Measurements from ENCODE around the gene MRPL20. TPM values are rescaled to one million over a fixed set of nuclear protein-coding genes. Genes with fewer than 3 reads are reported as not detected.
A peak's percentile ranks its signal among the peaks of the same experiment; 100 is the strongest.

Gene MRPL20
- total RNA-seq, 1 experiment from 2014 or later = 110 TPM

GRCh38 chr1:1442069-1442770 is 35.1 kb upstream of the MRPL20 start:
- Mint-ChIP-seq H3K4me3 (ENCODE audit: unreplicated experiment) (no peak overlapping the region), H3K27ac (ENCODE audit: unreplicated experiment) (no peak overlapping the region), H3K4me1 (ENCODE audit: low read depth, unreplicated experiment) (no peaks in the 10 kb centered on the region), H3K36me3 (ENCODE audit: insufficient read depth, unreplicated experiment) (peaks cover 11% of the 10 kb centered on the region), H3K27me3 (ENCODE audit: insufficient read depth, unreplicated experiment) (no peaks in the 10 kb centered on the region), H3K9me3 (ENCODE audit: unreplicated experiment) (no peaks in the 10 kb centered on the region)
- DNase-seq = no peak
- TF ChIP-seq CTCF (IDR thresholded peaks at IDR 0.05; ENCODE audit: insufficient read depth in 1 of 2, low read depth in 1 of 2, low read length in 1 of 2, severe bottlenecking in 1 of 2, unreplicated experiment in 1 of 2) = no peak
- Histone ChIP-seq H3K4me3 (ENCODE audit: low read depth, low read length) (no peak overlapping the region), H3K27me3 (replicated peaks; ENCODE audit: control insufficient read depth, insufficient read depth, low read length) (no peaks in the 10 kb centered on the region), H3K4me1 (peaks cover 14% of the 10 kb centered on the region), H3K36me3 (ENCODE audit: control insufficient read depth, insufficient read depth, low read length) (no peaks in the 10 kb centered on the region), H3K9me3 (no peaks in the 10 kb centered on the region)
- intact Hi-C loops (cut with micrococcal nuclease; ENCODE audit: unreplicated experiment) = no loop called here
- ChIA-PET CTCF (no interaction called here), POLR2A (interaction anchor here (0.6 kb wide), 1 partner anchor 63 kb away, joined by 3 read pairs; no protein-coding TSS in a partner anchor)
- BruUV-seq (replicated peaks) = no TSS peak

- BruUV-seq (replicated peaks) = no TSS peak
- TF ChIP-seq CTCF (IDR thresholded peaks at IDR 0.05; ENCODE audit: insufficient read depth in 1 of 2, low read depth in 1 of 2, low read length in 1 of 2, severe bottlenecking in 1 of 2, unreplicated experiment in 1 of 2) = peak; percentile 64 to 77
- H3K27ac Mint-ChIP-seq (ENCODE audit: unreplicated experiment) = no peak overlapping the region
- H3K27me3 Mint-ChIP-seq (ENCODE audit: insufficient read depth, unreplicated experiment) = no peaks in the 10 kb centered on the region
- no peaks in the 10 kb centered on the region for H3K9me3 Mint-ChIP-seq (ENCODE audit: unreplicated experiment)
- H3K27me3 ChIP-seq (replicated peaks; ENCODE audit: control insufficient read depth, insufficient read depth, low read length) = no peaks in the 10 kb centered on the region
- no peaks in the 10 kb centered on the region for H3K4me1 Mint-ChIP-seq (ENCODE audit: low read depth, unreplicated experiment)
- CTCF ChIA-PET = interaction anchor here (0.6 to 0.8 kb wide), 2 partner anchors 17 to 66 kb away, joined by 3 to 4 read pairs; no protein-coding TSS in a partner anchor
- no peaks in the 10 kb centered on the region for H3K9me3 ChIP-seq
- peak in 1 of 2 experiments; percentile 66 for DNase-seq
- POLR2A ChIA-PET = interaction anchor here (0.6 to 0.9 kb wide), 2 partner anchors 42 to 64 kb away, joined by 3 to 4 read pairs; partner anchors contain the start of gene CCNL2
- no peak overlapping the region for H3K4me3 ChIP-seq (ENCODE audit: low read depth, low read length)
- H3K36me3 Mint-ChIP-seq (ENCODE audit: insufficient read depth, unreplicated experiment) = peaks cover 11% of the 10 kb centered on the region
- intact Hi-C loops (cut with micrococcal nuclease; ENCODE audit: unreplicated experiment) = loop anchor here (2.0 kb wide), 1 partner anchor 42 kb away; the partner anchor contains the start of gene CCNL2
- no peaks in the 10 kb centered on the region for H3K36me3 ChIP-seq (ENCODE audit: control insufficient read depth, insufficient read depth, low read length)
- H3K4me3 Mint-ChIP-seq (ENCODE audit: unreplicated experiment) = no peak overlapping the region
- H3K4me1 ChIP-seq = peaks cover 17% of the 10 kb centered on the region
Observed at GRCh38 chr1:1441002-1441888, 34.2 kb upstream of the MRPL20 start.
